ENCODE measurements around the gene ATXN7L1. TPM values are rescaled to one million over a fixed set of nuclear protein-coding genes. Genes with fewer than 3 reads are reported as not detected.

The ATXN7L1 gene
- total RNA-seq, 2 donors from 2014 or later, result 1.7 to 3.2 TPM

DNA sequence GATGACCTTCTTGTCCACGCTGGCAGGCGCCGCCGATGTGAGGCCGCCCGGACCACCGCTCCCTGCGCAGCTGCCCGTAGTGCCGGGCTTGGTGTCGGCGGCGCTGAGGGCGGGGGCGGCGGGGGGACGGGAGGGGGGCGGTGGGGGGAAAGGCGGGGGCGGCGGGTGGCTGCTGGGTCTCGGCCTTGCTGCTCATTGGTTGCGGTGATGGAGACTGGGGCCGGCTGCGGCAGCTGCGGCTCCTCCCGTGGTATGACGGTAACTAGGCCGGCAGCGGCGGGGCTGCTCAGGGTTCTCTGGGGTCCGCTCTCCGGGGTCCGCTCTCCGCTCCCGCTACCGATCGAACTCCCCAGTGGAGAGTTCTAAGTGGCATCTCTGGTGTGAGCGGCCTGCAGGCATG lies 293.3 kb downstream of the ATXN7L1 start:
- no peaks in the 10 kb centered on the region for H3K36me3 ChIP-seq
- H3K9me3 ChIP-seq, result peaks cover 0 to 4% of the 10 kb centered on the region in 2 donors
- TF ChIP-seq, protein P1, sequence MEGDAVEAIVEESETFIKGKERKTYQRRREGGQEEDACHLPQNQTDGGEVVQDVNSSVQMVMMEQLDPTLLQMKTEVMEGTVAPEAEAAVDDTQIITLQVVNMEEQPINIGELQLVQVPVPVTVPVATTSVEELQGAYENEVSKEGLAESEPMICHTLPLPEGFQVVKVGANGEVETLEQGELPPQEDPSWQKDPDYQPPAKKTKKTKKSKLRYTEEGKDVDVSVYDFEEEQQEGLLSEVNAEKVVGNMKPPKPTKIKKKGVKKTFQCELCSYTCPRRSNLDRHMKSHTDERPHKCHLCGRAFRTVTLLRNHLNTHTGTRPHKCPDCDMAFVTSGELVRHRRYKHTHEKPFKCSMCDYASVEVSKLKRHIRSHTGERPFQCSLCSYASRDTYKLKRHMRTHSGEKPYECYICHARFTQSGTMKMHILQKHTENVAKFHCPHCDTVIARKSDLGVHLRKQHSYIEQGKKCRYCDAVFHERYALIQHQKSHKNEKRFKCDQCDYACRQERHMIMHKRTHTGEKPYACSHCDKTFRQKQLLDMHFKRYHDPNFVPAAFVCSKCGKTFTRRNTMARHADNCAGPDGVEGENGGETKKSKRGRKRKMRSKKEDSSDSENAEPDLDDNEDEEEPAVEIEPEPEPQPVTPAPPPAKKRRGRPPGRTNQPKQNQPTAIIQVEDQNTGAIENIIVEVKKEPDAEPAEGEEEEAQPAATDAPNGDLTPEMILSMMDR (IDR thresholded peaks at IDR 0.05), result no peak
- peaks cover 0 to 7% of the 10 kb centered on the region in 2 donors for H3K4me1 ChIP-seq
- no peak overlapping the region for H3K27ac ChIP-seq
- H3K27me3 ChIP-seq, result no peaks in the 10 kb centered on the region
- no peak for DNase-seq (ENCODE audit: low spot score)
- no peak overlapping the region for H3K4me3 ChIP-seq

DNA sequence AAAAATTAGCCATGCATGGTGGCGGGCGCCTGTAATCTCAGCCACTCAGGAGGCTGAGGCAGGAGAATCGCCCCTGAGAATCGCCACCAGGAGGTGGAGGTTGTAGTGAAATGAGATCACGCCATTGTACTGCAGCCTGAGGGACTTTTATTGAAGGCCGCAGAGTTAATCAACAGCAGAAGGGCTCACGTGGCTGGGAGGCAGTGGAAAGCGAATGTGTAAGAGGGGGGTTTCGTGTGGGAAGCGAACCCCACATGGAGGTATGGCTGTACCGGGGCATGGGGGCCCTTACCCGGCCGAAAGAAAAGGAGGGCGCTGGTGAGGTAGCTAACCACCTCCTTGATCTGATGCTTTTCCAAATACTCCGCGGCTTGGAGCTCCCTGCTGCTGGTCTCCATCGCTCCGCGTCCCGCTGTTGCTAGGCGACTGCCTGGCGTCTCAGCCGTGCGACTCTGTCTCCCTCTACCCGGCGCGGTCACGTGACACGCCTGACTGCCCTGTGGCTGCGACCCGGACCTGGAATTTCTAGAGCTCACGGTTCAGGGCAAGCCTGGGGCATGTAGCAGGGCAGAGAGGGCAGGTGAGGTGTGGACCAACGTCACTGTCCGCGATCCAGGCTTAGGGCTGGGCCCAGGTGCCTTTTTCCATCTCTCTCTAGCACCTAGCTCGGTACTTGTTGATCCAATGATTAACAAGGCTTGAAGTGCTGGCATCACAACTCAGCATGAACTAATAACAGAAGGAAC lies 295.2 kb downstream of the ATXN7L1 start, which contains the start of gene EFCAB10:
Gene EFCAB10, minus strand, starts transcription at position 428 of the 746 bp plus-strand sequence. Its CDS starts 30 bp downstream, at position 398.
- peak; percentile 60 for DNase-seq (ENCODE audit: low spot score)
- peaks cover 0 to 4% of the 10 kb centered on the region in 2 donors for H3K9me3 ChIP-seq
- no peaks in the 10 kb centered on the region for H3K27me3 ChIP-seq
- TF ChIP-seq, protein P1 (IDR thresholded peaks at IDR 0.05), result no peak
- H3K27ac ChIP-seq, result no peak within 1 kb of the TSS
- H3K36me3 ChIP-seq, result no peaks in the 10 kb centered on the region
- H3K4me3 ChIP-seq, result peak within 1 kb of the TSS in 1 of 2 donors; percentile 37
- H3K4me1 ChIP-seq, result peaks cover 0 to 7% of the 10 kb centered on the region in 2 donors

DNA sequence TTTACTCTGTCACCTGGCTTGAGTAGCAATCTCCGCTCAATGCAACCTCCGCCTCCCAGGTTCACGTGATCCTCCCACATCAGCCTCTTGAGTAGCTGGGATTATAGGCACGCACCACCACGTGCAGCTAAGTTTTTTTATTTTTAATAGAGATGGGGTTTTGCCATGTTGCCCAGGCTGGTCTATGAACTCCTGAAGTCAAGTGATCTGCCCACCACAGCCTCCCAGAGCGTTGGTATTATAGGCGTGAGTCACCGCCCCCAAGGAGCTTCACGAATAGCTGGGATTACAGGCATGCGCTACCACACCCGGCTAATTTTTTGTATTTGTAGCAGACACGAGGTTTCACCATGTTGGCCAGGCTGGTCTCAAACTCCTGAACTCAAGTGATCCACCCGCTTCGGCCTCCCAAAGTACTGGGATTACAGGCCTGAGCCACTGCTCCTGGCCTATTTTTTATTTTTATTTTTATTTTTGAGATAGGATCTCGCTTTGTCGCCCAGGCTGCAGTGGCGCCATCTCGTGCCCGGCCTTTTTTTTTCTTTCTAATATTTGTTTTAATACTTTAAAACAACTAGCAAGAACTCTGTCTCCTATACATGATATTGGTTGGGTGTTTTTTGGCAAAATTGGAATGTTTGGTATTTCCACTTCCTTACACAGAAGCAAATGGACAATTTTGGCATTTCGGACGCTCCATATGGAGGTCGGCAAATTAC lies 296.2 kb downstream of the ATXN7L1 start:
- no peaks in the 10 kb centered on the region for H3K36me3 ChIP-seq
- TF ChIP-seq, protein P1 (IDR thresholded peaks at IDR 0.05), result no peak
- H3K4me1 ChIP-seq, result peaks cover 0 to 7% of the 10 kb centered on the region in 2 donors
- no peak overlapping the region for H3K27ac ChIP-seq
- no peak for DNase-seq (ENCODE audit: low spot score)
- H3K27me3 ChIP-seq, result no peaks in the 10 kb centered on the region
- peaks cover 0 to 4% of the 10 kb centered on the region in 2 donors for H3K9me3 ChIP-seq
- no peak overlapping the region for H3K4me3 ChIP-seq

DNA sequence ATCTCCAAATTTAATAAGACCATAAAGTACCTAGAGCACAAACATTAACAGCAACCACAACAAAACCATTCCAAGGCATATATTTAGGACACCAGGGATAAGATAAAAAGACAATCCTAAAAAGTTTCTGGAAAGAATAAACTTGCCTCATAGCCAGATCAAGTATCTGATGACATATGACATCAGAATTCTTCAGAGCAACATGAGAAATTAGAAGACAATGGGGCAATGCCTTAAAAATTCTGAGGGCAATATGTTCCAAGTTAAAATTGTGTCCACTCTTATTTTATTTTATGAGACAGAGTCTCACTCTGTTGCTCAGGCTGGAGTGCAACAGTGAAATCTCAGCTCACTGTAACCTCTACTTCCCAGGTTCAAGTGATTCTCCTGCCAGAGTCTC lies 297.9 kb downstream of the ATXN7L1 start:
- peaks cover 0 to 7% of the 10 kb centered on the region in 2 donors for H3K4me1 ChIP-seq
- no peak overlapping the region for H3K4me3 ChIP-seq
- no peak overlapping the region for H3K27ac ChIP-seq
- no peaks in the 10 kb centered on the region for H3K27me3 ChIP-seq
- H3K36me3 ChIP-seq, result no peaks in the 10 kb centered on the region
- TF ChIP-seq, protein P1 (IDR thresholded peaks at IDR 0.05), result no peak
- no peak for DNase-seq (ENCODE audit: low spot score)
- peaks cover 0 to 2% of the 10 kb centered on the region in 2 donors for H3K9me3 ChIP-seq

DNA sequence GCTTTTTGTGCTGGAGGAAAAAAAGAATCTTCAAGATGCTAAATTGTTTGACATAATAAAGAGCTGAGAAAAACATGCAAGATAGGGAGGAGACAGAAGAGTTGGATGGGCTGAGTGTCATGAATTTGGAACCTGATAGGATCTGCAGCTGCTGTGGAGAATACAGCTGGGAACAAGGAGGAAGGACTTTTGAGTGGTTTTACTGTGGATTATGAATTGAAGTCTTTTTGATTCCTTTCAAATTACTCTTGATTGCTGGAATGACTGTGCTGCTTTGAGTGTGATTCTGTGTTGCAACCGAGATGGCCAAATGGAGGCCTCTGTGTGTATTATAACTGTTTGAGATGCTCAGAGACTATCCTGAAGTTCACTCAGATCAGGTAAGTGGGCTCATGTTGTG lies 299.1 kb downstream of the ATXN7L1 start:
- no peak overlapping the region for H3K4me3 ChIP-seq
- H3K9me3 ChIP-seq, result no peaks in the 10 kb centered on the region
- TF ChIP-seq, protein P1 (IDR thresholded peaks at IDR 0.05), result no peak
- H3K4me1 ChIP-seq, result peaks cover 0 to 7% of the 10 kb centered on the region in 2 donors
- no peaks in the 10 kb centered on the region for H3K27me3 ChIP-seq
- no peak overlapping the region for H3K27ac ChIP-seq
- no peak for DNase-seq (ENCODE audit: low spot score)
- H3K36me3 ChIP-seq, result no peaks in the 10 kb centered on the region

Measured in right atrium auricular region (tissue), 2 donors.